ENCODE measurements around the gene CCL26. TPM values are rescaled to one million over a fixed set of nuclear protein-coding genes. Genes with fewer than 3 reads are reported as not detected.

Gene CCL26
- total RNA-seq, 1 experiment from 2014 or later = 0.84 TPM

GRCh38 chr7:75732764-75733630, 39.0 kb downstream of the CCL26 start:
- Histone ChIP-seq H3K9me3 (ENCODE audit: low read depth, low read length, poor library complexity, severe bottlenecking) (no peaks in the 10 kb centered on the region), H3K4me1 (ENCODE audit: insufficient read depth, low read length, poor library complexity, severe bottlenecking) (peaks cover 4% of the 10 kb centered on the region), H3K27ac (ENCODE audit: low read depth, low read length, poor library complexity, severe bottlenecking) (no peak overlapping the region), H3K36me3 (ENCODE audit: insufficient read depth, low read length, poor library complexity, severe bottlenecking) (no peaks in the 10 kb centered on the region), H3K4me3 (ENCODE audit: low read depth, low read length, poor library complexity, severe bottlenecking) (no peak overlapping the region), H3K27me3 (replicated peaks; ENCODE audit: insufficient read depth, low read depth, low read length, poor library complexity) (no peaks in the 10 kb centered on the region)
- no peak for DNase-seq (ENCODE audit: low spot score)
- intact Hi-C loops (cut with micrococcal nuclease; ENCODE audit: unreplicated experiment) = no loop called here
- ChIA-PET POLR2A (ENCODE audit: low non-redundant PET) (no interaction called here), CTCF (no interaction called here)
- BruUV-seq (replicated peaks) = no TSS peak
- no peak for TF ChIP-seq EZH2 (IDR thresholded peaks at IDR 0.05; ENCODE audit: borderline replicate concordance, low read depth, low read length, poor library complexity, severe bottlenecking)
- TF ChIP-seq, protein P1, sequence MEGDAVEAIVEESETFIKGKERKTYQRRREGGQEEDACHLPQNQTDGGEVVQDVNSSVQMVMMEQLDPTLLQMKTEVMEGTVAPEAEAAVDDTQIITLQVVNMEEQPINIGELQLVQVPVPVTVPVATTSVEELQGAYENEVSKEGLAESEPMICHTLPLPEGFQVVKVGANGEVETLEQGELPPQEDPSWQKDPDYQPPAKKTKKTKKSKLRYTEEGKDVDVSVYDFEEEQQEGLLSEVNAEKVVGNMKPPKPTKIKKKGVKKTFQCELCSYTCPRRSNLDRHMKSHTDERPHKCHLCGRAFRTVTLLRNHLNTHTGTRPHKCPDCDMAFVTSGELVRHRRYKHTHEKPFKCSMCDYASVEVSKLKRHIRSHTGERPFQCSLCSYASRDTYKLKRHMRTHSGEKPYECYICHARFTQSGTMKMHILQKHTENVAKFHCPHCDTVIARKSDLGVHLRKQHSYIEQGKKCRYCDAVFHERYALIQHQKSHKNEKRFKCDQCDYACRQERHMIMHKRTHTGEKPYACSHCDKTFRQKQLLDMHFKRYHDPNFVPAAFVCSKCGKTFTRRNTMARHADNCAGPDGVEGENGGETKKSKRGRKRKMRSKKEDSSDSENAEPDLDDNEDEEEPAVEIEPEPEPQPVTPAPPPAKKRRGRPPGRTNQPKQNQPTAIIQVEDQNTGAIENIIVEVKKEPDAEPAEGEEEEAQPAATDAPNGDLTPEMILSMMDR (conservative IDR thresholded peaks at IDR 0.05; ENCODE audit: low read depth, low read length) = no peak

DNA sequence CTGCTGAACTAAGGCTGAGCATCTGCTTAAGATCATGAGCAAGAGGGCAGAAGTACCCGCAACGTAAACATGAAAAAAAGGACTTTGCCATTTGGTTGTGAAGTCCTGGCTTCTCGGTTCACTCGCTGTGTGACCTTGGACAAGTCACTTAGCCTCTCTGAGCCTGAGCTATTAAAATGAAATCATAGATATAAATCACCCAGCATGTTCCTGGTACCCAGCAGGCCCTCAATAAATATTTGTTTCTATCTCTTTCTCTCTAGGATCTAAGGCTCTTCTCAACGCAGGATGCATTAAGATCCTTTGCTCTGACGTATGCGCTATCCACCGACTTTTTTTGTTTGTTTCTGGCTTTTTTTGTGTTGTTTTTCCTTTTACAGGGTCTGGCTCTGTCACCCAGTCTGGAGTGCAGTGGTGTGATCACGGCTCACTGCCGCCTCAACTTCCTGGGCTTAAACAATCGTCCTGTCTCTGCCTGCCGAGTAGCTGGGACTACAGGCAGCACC, 39.9 kb downstream of the CCL26 start:
- intact Hi-C loops (cut with micrococcal nuclease; ENCODE audit: unreplicated experiment) = no loop called here
- H3K36me3 ChIP-seq (ENCODE audit: insufficient read depth, low read length, poor library complexity, severe bottlenecking) = no peaks in the 10 kb centered on the region
- H3K9me3 ChIP-seq (ENCODE audit: low read depth, low read length, poor library complexity, severe bottlenecking) = no peaks in the 10 kb centered on the region
- DNase-seq (ENCODE audit: low spot score) = no peak
- ChIA-PET POLR2A (ENCODE audit: low non-redundant PET) (no interaction called here), CTCF (no interaction called here)
- H3K27ac ChIP-seq (ENCODE audit: low read depth, low read length, poor library complexity, severe bottlenecking) = no peak overlapping the region
- TF ChIP-seq, protein P1 (conservative IDR thresholded peaks at IDR 0.05; ENCODE audit: low read depth, low read length) = no peak
- TF ChIP-seq EZH2 (IDR thresholded peaks at IDR 0.05; ENCODE audit: borderline replicate concordance, low read depth, low read length, poor library complexity, severe bottlenecking) = no peak
- H3K4me1 ChIP-seq (ENCODE audit: insufficient read depth, low read length, poor library complexity, severe bottlenecking) = no peaks in the 10 kb centered on the region
- no peaks in the 10 kb centered on the region for H3K27me3 ChIP-seq (replicated peaks; ENCODE audit: insufficient read depth, low read depth, low read length, poor library complexity)
- BruUV-seq (replicated peaks) = no TSS peak
- H3K4me3 ChIP-seq (ENCODE audit: low read depth, low read length, poor library complexity, severe bottlenecking) = no peak overlapping the region

- TF ChIP-seq EZH2 (IDR thresholded peaks at IDR 0.05; ENCODE audit: borderline replicate concordance, low read depth, low read length, poor library complexity, severe bottlenecking) = no peak
- TF ChIP-seq, protein P1 (conservative IDR thresholded peaks at IDR 0.05; ENCODE audit: low read depth, low read length) = no peak
- H3K27ac ChIP-seq (ENCODE audit: low read depth, low read length, poor library complexity, severe bottlenecking) = no peak overlapping the region
- BruUV-seq (replicated peaks) = no TSS peak
- H3K27me3 ChIP-seq (replicated peaks; ENCODE audit: insufficient read depth, low read depth, low read length, poor library complexity) = no peaks in the 10 kb centered on the region
- no peak for DNase-seq (ENCODE audit: low spot score)
- no peaks in the 10 kb centered on the region for H3K9me3 ChIP-seq (ENCODE audit: low read depth, low read length, poor library complexity, severe bottlenecking)
- H3K4me1 ChIP-seq (ENCODE audit: insufficient read depth, low read length, poor library complexity, severe bottlenecking) = no peaks in the 10 kb centered on the region
- ChIA-PET POLR2A (ENCODE audit: low non-redundant PET) (no interaction called here), CTCF (no interaction called here)
- H3K4me3 ChIP-seq (ENCODE audit: low read depth, low read length, poor library complexity, severe bottlenecking) = no peak overlapping the region
- H3K36me3 ChIP-seq (ENCODE audit: insufficient read depth, low read length, poor library complexity, severe bottlenecking) = no peaks in the 10 kb centered on the region
- intact Hi-C loops (cut with micrococcal nuclease; ENCODE audit: unreplicated experiment) = no loop called here
These were observed 42.1 kb downstream of the CCL26 start for GRCh38 chr7:75729851-75730274.
